ENCODE measurements around the gene MAGEB4.
"Not testable (repeated sequence)": the region's sequence is repeated elsewhere in the genome, so short reads cannot be mapped to it uniquely, and the experiment has no call there.

MAGEB4 gene, protein sequence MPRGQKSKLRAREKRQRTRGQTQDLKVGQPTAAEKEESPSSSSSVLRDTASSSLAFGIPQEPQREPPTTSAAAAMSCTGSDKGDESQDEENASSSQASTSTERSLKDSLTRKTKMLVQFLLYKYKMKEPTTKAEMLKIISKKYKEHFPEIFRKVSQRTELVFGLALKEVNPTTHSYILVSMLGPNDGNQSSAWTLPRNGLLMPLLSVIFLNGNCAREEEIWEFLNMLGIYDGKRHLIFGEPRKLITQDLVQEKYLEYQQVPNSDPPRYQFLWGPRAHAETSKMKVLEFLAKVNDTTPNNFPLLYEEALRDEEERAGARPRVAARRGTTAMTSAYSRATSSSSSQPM

DNA sequence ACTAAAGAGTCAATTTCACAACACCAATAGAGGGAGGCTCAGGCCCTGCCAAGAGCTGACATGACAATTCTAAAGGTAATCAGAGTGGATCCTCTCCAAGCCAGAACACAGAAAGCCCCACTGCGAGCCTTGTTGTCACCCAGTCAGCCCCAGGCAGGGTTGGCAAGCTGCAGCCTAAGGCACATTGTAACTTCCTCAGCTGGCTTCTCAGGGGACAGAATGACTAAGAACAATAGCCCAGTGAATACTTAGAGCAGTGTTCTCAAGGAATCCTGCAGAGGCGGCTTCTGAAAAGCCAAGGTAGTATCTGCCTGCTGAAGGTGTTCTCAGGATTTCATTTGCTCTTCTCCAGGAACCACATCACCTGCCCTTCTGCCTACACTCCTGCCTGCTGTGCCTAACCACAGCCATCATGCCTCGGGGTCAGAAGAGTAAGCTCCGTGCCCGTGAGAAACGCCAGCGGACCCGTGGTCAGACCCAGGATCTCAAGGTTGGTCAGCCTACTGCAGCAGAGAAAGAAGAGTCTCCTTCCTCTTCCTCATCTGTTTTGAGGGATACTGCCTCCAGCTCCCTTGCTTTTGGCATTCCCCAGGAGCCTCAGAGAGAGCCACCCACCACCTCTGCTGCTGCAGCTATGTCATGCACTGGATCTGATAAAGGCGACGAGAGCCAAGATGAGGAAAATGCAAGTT lies at the start of gene MAGEB4:
Gene MAGEB4 (plus strand): TSS at position 277 of the 692 bp plus-strand sequence. CDS start 136 bp downstream, at position 413.
- DNase-seq (ENCODE audit: low read depth): no peak

DNA sequence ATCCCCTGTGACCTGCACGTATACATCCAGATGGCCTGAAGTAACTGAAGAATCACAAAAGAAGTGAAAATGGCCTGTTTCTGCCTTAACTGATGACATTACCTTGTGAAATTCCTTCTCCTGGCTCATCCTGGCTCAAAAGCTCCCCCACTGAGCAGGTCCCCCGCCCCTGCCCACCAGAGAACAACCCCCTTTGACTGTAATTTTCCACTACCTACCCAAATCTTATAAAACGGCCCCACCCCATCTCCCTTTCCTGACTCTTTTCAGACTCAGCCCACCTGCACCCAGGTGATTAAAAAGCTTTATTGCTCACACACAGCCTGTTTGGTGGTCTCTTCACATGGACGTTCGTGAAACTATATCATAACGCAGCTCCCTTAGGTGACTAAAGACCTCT lies 47.9 kb upstream of the MAGEB4 start:
- DNase-seq (ENCODE audit: low read depth): not testable (repeated sequence)

DNA sequence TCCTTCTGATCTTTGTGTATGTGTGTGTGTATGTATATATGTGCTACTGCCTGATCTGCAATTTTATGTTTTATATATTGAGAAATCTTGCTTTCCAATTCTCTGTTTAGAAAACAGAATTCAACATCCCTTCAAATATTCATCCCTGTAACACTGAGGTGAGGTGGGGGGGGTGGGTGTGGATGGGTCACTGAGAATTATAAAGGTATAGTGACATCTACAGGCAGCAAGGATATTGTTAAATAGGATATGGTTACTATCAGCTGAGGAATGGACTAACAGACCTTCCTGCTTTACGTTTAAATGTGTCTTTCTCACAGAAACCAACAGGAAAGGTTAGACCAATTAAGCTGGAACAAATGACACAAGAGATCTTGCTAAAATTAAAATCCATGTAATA lies 45.5 kb upstream of the MAGEB4 start:
- DNase-seq (ENCODE audit: low read depth): no peak

DNA sequence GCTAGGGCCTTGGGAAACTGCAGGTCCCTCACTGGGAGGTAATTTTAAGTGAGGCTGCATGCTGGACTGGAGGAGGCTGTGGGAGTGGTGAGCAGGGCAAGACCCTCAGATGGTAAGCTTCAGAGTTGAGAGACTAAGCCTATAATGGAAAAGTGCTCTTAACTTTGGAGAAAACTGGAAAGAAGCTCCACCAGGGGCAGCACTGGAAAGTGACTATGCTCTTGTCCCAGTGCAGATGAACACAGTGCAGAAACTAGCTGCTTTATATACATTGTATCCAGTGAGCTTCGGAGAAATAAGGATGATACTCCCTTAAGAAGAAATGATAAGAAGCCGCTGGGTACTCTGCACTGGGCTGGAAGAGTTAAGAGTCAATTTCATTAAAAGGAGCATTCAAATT lies 29.6 kb upstream of the MAGEB4 start:
- no peak for DNase-seq (ENCODE audit: low read depth)

DNA sequence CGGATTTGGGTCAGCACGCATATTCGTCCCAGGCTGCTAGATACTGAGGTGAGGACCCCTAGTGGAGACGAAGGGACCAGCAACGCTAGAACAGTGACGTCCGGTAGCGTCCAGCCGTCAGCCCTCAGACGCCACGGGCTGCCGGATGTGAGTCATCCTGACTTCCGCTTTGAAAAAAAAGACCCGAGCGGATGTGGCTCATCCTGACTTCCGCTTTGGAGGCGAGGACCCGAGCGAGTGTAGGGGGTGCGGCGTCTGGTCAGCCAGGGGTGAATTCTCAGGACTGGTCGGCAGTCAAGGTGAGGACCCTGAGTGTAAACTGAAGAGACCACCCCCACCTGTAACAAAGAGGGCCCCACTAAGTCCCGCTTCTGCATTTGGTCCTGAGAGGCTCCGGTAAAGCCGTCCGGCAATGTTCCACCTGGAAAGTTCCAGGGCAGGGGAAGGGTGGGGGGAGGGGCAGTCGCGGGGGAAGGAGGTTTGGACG lies 26.4 kb upstream of the MAGEB4 start, which contains the start of gene MAGEB2:
Gene MAGEB2 (plus strand): TSS at position 207 of the 487 bp plus-strand sequence. CDS start 3,018 bp downstream, outside the sequence.
- DNase-seq (ENCODE audit: low read depth): no peak

DNA sequence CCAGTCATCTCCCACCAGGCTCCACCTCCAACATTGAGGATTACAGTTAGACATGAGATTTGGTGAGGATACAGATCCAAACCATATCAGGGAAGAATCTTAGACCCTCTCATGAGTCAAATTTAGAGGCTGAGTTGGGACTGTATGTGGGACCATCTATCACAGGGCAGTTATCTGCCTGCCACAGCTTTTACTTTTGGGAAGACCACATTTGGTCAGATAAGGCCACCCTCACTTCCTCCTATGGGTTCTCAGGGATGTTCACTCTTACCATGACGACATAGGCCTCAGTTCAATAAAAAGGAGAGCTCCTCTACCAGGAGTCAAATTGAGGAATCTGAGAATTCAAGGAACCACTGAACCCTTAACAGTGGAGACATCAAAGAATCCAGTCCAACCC lies 24.3 kb upstream of the MAGEB4 start:
- DNase-seq (ENCODE audit: low read depth): no peak

DNA sequence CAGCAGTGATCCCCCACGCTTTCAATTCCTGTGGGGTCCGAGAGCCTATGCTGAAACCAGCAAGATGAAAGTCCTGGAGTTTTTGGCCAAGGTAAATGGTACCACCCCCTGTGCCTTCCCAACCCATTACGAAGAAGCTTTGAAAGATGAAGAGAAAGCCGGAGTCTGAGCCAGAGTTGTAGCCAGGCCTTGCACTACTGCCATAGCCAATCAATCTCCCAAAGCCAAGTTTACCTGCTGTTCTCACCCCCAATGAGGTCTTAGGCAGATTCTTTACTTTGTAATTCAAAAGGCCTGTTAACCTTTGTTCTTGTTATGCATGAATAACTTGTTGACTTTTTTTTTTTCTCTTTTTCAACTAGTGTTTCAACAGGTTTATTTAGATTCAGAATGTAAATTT lies 22.4 kb upstream of the MAGEB4 start:
- DNase-seq (ENCODE audit: low read depth): no peak

DNA sequence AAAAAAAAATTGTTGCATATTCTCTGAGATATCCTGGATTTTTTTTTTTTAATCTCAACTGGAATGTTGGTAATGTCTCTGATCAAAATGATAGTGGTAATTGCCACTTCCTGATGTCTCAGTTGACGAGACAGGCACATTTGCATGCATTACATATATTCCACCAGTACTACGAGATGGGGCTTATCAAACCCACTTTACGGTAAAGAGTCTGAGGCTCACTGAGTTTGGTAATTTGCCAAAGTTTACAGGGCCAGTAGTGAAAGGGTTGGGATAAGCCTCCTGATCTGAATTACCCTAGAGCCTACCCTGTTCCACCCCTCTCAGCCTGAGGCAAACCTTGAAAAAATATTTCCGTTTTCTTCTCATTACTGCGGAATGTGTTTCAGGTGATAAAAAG lies 21.1 kb upstream of the MAGEB4 start:
- no peak for DNase-seq (ENCODE audit: low read depth)

DNA sequence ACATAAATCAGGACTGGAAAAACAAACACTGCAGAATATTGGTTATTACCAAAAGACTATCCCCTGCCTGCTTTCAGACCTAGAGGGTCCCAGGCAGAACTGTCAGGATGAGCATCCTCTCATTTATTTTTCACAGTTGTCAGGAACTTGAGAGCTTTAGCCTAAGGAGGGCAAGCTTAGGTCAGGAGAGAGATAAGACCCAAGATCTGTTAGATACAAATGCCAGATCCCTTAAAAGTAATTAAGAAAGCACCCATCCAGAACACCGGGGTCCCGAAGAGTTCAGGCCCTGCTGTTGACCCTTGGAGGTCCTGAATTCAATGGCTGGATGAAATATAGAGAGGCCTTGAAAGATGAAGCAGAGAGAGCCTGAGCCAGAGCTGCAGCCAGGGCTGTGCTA lies 17.3 kb upstream of the MAGEB4 start:
- no peak for DNase-seq (ENCODE audit: low read depth)

DNA sequence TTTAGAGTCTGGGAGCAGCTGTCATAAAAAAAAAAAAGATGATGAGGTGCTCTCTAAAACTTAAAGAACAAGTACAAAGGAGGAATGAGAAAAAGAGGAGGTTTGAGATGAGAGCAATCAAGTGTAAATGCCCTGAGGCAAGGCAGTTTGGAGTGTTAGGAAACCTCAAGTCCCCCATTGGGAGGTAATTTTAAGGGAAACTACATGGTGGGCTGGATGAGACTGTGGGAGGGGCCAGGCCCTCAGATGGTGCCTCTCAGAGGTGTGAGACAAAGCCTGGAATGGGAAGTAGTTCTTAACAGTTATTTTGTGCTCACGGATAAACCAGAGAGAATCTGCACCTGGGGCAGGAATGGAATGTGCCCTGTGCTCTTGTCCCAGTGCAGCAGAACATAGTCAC lies 13.3 kb upstream of the MAGEB4 start:
- DNase-seq (ENCODE audit: low read depth): no peak

DNA sequence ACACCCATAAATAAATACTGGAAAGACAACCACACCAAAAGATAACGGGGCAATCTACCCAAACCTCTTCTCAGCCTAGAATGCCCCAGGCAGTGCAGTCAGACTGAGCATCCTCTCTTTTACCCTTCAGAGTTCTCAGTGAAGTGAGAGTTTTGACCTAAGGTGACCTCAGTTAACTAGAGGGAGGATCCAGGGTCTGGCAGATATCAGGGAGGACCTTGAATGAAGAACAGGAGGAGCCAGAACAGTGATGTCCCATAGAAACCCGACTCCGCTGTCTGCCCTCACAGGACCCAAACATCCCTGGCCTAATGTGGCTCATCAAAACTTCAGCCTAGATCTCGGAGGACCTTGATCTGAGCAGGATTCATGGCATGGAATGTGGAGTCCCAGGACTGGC lies 11.4 kb upstream of the MAGEB4 start, which contains the start of gene MAGEB3:
Gene MAGEB3 (plus strand): TSS at position 263 of the 400 bp plus-strand sequence. CDS start 5,268 bp downstream, outside the sequence.
- no peak for DNase-seq (ENCODE audit: low read depth)

DNA sequence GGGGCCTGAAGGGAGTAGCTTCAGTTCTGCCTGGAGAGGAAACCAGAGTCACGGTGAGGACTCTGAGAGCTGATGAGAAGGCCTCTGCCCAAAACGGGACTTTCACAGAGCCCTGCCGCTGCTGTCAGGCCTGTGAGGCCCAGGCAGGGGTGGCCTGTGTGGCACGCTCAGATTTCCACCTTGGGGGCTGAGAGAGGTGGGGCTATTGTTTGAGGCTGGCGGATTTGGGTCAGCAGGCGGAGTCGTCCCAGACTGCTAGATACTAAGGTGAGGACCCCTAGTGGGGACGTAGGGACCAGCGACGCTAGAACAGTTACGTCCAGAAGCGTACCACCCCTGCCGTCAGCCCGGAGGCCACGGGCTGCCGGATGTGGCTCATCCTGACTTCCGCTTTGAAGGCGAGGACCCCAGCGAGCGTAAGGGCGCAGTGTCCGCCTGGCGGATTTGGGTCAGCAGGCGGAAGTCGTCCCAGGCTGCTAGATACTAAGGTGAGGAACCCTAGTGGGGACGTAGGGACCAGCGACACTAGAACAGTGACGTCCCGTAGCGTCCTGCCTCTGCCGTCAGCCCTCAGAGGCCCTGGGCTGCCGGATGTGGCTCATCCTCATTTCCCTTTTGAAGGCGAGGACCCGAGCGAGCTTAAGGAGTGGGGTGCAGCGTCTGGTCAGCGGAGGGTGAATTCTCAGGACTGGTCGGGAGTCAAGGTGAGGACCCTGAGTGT lies 5.1 kb downstream of the MAGEB4 start, which contains the start of gene MAGEB1:
Gene MAGEB1 (plus strand): TSS at position 378 of the 721 bp plus-strand sequence. CDS start 3,348 bp downstream, outside the sequence.
- no peak for DNase-seq (ENCODE audit: low read depth)

DNA sequence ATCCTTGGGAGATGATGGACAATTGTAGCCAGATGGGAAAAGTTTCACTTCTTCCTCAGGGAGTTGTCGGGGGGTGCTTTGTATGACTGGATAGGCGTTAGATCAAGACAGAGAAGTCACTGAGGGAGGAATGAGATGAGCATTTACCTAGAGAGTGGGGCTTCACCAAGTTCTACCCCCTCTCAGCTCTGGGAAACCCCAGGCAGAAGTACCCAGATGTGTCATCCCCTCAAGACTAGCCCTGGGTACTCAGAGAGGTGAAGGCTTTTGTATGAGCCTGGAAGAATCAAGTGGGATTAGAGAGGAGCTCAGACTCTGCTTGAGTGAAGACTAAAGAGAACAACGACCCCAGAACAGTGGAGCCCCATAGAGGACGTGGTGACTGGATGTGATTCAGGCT lies 7.1 kb downstream of the MAGEB4 start:
- no peak for DNase-seq (ENCODE audit: low read depth)

DNA sequence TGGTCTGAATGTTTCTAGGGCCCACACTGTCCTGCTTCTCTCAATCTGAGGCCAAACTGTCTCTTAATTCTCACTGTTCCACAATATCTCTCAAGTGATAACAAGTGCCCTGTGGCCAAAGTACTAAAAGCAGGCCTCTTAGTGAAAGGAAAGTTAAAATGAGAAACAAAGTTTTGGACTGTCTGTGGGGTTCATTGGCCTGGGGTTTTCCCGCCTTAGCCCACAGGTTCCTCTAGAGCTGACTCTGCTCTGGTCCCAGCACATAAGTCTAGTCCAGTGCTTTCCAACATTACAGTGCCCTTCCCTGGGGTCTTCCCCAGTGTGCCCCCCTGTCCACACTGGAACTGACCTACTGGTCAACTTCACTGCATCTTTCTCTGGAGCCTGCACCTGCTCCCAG lies 11.5 kb downstream of the MAGEB4 start:
- no peak for DNase-seq (ENCODE audit: low read depth)

DNA sequence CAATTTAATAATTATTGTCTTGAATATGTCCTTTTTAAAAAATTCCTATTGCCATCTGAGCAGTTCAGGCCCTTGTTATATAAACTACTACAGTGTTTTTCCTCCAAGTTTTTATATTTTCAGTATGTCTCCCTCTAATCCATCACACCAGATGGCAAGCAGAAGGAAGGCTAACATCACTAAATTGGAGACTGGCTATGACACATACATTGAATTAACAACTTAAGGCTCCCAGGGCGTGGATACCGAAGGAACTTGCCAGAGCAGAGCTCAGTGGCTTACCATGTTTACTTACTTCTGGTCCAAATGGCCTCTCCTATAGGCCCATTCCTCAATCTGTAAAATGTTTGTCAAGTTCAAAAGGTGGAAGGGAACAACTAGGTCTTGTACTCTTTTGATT lies 18.1 kb downstream of the MAGEB4 start:
- DNase-seq (ENCODE audit: low read depth): no peak

DNA sequence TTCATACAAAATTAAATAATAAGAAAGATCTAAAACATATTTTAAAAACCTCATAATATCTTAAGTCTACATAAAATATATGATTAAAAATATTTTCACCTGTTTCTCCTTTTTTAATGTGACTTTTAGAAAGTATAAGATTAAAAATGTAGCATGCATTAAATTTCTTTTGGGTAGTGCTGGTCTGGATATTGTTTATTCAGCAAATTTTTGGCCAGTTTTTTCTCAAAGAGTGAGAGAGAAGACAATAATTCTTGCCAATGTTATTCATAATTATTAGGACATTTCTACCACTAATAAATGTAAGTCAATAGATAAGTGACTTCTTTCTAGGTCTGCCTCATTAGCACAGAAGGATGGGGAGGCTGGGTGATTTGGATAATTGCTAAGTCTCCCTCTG lies 19.2 kb downstream of the MAGEB4 start:
- no peak for DNase-seq (ENCODE audit: low read depth)

DNA sequence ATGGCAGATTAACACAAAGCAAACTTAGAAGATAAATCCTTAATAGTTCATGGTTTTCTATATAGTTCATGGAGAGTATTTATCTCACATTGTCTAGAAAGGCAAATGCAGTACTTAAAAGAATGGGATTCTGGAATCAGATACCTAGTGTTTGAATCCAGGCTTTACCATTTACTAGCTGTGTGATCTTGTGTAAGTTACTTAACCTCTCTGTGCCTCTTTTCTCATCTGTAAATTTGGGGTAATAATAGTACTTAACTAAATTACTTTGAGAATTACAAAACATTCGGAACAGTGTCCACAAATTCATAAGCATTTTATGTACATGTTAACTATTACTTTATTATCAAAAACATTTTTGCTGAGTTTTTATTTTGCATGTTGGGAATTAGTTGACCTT lies 21.0 kb downstream of the MAGEB4 start:
- DNase-seq (ENCODE audit: low read depth): no peak

DNA sequence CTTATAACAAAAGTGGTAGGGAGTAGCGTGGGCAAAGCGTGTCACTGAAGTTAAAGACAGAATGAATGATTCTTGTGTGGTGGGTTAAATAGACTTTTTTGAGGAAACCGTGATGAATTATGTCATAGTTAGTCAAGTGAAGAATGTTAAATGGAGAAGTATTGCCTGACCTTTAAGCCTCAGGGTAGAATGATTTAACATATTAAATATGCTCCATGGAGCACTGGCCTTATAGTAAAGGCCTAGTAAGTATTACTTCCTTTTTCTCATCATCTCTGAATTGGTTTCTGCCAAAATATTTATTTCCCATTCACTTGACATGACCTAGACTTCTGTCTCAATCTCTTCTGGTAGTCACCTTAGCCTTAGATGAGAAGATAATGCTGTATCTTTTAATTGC lies 28.8 kb downstream of the MAGEB4 start:
- no peak for DNase-seq (ENCODE audit: low read depth)

DNA sequence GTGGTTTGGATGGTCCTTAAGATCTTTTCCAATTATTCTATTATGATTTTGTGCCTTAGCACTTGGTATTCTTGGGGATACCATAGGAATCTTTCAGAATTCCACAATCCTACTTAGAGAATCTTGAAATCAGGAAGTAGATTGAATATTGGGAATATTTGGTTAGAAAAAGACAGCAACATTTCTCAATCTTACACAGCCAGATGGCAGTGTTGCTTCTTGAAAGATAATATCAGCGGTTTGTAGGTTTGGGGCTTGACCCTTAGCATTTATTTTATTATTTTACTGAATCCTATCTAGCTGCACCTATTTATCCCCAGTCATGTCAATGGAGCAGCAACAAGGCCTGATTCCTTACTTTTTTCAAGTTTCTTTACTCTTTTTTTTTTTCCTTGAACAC lies 33.7 kb downstream of the MAGEB4 start:
- DNase-seq (ENCODE audit: low read depth): no peak

DNA sequence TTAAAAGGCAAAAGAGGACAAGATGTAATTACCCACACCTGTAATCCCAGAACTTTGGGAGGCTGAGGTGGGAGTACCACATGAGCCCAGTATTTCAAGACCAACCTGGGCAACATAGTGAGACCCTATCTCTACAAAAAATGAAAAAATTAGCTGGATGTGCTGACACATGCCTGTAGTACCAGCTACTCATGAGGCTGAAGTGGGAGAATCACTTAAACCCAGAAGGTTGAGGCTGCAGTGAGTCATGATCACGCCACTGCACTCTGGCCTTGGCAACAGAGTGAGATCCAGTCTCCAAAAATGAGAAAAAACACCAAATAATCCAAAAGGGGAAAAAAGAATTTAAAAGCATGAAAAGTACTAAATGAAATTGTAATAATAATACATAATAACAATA lies 36.6 kb downstream of the MAGEB4 start:
- no peak for DNase-seq (ENCODE audit: low read depth)

DNA sequence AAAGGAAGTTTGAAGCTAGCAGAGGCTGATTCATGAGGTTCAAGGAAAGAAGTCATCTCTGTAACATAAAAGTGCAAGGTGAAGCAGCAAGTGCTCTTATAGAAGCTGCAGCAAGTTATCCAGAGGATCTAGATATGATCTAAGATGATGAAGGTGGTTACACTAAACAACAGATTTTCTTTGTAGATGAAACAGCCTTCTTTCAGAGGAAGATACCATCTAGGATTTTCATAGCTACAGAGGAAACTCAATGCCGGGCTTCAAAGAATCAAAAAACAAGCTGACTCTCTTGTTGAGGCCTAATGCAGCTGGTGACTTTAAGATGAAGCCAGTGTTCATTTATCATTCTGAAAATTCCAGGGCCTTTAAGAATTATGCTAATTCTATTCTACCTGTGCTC lies 38.6 kb downstream of the MAGEB4 start:
- DNase-seq (ENCODE audit: low read depth): no peak

DNA sequence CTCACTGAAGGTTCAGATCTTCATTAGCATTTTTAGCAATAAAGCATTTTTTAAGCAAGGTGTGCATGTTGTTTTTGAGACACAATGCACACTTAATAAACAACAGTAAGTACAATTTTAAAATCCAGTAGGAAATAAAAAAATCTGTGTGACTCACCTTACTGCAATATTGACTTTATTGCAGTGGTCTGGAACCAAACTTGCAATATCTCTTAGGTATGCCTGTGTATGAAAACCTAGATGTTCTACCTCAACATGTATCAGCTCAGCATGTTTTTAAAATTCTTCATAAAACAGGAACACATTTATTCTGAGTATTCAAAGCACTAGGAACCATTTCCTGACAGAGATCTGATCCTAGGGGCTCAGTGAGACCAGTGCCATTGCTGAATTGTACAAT lies 40.7 kb downstream of the MAGEB4 start:
- no peak for DNase-seq (ENCODE audit: low read depth)

All from activated T-cell treated with anti-CD3 and anti-CD28 coated beads for 1 hour (primary cell).